Left renal cortex interstitium (tissue), 4 donors: ENCODE measurements around the gene NELFB. TPM values are rescaled to one million over a fixed set of nuclear protein-coding genes. Genes with fewer than 3 reads are reported as not detected.

ENCODE experiments used
- DNase-seq, 4 donors: peaks; one replicate each; pipeline ENCODE4 v3.0.0-alpha.2; 2013; ENCODE audit warnings: low read depth in 4 of 4, low spot score in 2 of 4, missing footprints in 1 of 4
- polyA plus RNA-seq, 4 donors: library from polyadenylated mRNA; unstranded; fragments of 120-200 nt; gene quantifications; one replicate each; pipeline ENCODE4 v1.2.1, GENCODE V29; 2013; ENCODE audit not compliant: insufficient read length in 4 of 4

The NELFB gene
- polyA plus RNA-seq, 4 donors = 49.5 to 67.0 (median 56.4) TPM

DNA sequence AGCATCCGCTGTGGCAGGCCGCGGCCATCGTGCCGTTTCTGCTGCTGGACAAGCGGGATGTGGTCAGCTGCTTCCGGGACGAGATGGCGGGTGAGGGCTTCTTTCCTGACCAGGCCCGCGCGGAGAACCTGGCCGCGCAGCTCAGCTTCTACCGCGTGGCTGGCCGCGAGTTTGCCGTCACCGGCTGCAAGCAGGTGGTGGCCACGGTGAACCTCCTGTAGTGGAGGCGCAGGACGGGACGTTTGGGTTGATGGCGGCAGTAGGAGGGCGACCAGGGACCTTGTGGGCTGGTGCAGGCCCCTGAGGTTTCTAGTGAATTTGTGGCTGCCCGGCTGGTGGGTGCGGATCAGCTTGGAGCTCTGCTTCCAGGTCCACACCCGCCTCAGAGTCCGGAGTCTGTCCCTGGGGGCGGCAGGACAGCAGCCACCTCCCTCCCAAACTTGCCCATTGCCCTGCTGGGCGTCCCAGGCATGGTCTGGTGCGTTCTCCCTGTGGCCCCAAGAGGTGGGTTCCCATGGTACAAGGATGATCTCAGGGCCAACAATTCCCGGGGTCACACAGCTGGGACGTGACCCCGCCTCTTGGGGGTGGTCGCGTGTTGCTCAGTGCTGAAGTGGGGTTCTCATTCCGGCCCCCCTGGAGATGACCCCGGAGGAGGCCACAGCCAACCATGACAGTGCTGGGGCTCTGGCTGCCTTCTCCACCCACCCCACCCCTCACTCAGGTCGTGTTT is 24.8 kb downstream of the NELFB start:
- DNase-seq = no peak

- no peak for DNase-seq
These were observed 25.6 kb downstream of the NELFB start for GRCh38 chr9:137280474-137281344.

DNA sequence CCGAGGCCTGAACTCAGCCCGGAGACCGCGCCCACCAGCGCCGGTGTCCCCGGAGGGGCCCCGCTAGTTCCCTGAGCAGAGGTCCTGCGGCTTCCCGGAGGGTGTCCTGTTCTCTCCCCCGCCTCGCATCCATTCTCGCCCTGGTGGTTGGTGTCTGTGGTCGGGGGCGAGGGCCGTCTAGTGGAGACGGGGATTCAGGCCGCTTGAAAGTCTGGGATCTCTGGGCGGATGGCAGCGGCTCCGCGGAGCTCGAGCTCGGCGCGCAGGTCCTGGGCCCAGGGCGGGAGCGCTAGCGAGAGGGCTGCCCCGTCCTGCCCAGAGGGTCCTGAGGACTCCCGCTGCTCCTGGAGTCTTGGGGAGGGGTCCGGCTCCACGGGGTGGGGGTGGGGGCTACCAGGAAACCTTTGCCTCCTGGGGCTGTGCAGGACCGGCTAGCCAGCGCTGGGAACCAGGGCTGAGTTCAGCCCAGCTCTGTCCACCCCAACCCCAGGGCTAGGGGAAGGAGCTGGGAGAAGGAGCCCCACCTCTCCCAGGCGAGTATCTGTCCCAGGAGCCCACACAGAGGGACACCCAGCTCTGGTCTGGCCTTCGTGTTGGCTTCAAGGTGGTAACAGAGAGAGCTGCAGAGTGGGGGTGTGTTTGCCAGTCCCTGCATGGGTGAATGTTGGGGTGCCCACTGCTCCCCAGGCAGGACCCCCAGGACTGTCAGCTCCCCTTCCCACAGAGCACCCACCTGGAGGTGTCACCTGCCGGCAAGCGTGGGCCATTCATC is 26.4 kb downstream of the NELFB start:
- DNase-seq = no peak

DNA sequence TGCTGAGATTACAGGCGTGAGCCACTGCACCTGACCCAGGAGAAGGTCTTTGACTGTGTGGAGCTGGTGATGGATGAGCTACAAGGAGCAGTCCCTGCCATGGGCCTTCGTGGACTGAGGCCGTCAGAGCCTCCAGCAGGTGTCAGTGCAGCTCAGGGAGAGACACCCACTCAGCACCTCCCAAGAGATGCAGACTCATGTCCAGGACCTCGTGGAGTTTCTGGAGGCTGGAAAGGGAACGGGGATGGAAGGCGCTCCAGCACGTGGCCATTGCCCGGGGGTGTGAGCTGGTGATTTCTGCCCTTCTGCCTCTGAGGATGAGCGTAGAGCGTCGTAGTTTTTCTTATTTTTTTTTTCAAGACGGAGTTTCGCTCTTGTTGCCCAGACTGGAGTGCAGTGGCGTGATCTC is 31.9 kb downstream of the NELFB start:
- no peak for DNase-seq

DNA sequence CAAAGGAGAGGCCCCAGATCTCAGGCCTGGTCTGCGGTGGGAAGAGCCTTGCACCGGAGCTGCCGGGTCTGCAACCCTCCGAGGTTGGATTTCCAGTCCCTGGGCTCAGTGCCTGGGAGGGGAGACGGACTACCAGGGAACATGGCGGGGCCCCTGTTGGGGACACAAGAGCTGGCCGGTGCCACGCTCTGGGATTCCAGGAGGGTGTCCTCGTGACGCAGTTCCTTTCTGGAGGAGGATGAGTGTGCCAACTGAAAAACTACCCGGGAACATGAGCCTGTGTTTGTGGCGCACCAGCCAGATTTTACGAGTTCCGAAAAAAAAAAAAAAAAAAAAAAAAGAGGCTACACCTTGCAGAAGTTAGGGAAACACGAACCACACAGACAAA is 38.0 kb downstream of the NELFB start:
- DNase-seq = no peak

DNA sequence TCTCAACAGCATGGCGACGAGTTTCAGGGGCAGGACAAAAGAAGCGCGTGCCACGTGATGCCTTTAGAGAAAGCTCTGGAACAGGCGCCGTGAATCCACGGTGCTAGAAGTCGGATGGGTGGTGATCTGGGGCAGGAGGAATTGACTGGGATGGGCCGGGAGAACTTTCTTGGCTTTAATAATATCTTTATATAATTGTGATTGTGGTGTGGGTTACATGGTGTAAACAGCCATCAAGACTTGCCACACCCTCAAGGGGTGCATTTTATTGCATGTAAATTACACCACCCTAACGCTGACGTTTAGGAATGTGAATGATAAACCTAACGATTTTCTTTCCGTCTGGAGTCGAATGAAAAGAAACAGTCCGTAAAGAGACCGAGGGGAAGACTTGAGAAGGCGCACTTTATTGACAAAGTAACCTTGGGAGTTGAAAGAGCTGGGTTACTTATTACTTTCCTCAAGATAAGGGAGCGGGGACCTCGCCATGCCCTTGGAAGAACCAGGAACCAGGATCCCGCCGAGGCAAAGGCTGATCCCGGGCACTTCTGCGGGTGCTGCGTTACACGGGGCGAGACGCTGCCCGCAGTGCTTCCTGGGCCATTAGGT is 38.5 kb downstream of the NELFB start:
- DNase-seq = no peak

DNA sequence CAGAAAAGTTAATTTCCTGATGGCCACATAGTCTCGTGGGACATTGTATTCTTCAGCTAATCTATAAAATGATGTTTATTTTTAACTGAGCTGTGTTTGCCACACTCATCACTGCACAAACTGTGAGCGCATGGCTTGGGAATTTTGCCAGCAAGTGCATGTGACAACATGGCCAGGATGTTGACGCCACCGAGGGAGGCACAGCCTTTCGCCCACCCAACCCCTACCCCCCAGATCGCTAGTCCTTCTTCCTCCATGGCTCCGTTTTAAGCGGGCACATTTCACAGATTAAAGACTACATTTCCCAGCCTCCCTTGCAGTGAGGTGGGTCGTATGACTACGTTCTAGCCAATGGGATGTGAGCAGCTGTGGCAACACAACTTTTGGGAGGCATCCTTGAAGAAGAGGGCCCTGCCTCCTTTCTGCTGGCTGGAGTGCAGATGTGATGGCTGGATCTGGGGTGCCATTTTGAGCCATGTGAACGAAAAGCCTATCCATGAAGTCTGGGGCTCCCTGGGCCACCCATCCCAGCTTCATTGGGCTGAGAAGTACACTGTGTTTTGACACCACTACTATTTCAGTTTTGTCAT is 39.1 kb downstream of the NELFB start:
- DNase-seq = no peak

GRCh38 chr9:137294681-137295237 is 39.6 kb downstream of the NELFB start:
- no peak for DNase-seq

DNA sequence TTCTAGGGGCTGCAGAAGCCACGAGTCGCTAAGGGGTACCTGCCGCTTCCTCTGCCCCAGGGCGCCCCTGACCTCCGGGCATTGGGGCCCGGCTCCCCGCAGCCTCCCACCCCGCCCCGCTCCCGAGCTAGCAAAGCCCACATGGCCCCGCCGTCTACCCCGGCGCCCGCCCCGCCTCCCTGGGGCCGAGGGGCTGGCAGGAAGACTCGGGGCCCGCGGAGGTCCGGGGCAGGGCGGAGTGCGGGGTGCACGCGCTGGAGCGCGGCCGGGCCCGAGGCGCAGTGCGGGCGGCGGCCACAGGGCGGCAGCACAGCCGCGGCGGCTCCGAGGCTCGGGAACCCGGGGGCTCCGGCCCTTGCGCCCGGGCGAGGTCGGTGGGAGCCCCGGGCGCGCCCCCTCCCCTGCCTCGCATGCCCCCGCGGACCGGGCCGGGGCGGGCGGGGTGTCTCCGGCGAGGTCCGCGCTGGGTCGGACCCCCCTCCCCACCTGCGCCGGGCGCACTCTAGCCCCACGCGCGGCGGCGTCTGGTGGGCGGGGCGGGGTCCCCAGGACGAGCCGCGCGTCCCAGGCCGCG is 40.2 kb downstream of the NELFB start:
- no peak for DNase-seq

GRCh38 chr9:137295849-137296669 is 40.9 kb downstream of the NELFB start:
- DNase-seq = no peak

DNA sequence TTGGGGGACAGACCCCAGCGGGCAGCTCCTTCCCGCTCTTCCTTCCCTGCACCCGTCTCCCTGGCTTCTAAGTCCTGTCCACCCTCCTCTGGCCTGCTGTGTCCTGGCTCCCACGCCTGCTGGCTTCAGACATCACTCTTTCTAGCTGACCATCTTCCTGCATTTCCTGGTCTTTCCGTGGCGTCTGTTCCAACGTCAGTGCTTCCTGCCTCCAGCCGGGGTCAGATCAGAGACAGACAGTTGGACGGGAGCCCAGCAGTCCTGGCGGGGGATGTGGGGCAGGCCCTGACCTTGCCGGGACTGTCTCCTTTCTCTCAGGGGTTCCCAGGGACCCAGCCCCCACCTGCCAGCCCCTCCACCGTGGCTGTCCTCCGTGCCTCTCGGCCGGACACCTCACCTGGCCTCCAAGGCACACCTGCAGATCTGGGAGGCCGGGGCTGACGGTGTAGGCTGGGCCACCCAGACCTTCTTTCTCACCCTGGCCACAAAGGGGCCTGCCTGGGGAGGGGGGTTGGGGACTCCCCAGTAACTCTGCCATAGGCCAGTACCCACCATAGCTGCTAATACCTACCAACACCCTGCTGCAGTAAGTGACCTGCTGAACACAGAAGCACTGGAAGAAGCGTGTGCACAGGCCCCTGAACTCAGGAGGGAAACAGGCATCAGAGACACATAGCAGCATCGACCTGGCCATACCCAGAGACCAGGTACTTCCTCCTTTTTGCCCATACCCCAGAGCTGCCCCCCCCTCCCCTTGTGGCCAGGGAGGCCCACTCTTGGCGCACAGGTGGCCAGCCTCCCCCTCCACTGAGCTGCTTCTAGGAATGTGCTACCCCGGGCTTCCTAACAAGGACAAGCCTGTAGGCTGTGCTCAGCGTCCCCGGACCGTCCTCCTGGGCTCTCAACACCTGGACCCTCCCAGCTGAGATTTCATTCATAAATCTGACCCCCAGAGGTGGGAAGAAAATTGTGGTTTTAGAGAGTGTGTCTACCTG is 41.8 kb downstream of the NELFB start:
- DNase-seq = no peak

DNA sequence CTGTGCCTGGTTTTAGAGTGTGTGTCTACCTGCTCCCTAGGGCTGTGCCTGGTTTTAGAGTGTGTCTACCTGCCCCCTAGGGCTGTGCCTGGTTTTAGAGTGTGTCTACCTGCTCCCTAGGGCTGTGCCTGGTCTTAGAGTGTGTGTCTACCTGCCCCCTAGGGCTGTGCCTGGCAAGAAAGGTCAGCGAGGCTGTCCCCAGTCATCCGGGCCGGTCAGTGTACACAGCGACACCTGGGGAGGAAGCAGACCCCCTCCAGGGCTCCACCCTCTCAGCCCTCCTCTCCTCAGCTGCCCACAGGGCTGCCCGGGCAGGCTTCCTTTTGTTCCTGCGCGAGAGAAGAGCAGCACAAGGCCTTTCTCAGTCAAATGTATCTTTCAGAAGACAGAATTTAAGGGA is 42.8 kb downstream of the NELFB start:
- DNase-seq = no peak

- no peak for DNase-seq
These were observed 43.5 kb downstream of the NELFB start for GRCh38 chr9:137298401-137299202.

DNA sequence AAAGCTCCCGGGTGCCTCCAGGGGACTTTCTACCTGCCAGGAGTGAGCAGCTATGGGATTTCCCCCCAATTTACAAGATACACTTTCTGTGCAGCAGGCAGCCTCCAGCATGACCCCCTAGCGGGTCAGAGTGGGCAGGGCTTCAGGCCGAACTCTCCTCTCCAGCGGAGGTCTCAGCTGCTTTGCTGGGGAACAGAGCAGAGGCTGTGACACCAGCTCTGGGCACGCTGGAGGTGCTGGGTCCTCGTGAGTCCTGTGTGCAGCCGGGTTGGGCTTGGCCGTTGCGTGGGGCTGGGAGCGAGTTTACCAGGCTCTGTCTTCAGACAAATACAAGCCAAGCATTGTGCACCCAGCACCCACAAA is 44.1 kb downstream of the NELFB start:
- DNase-seq = no peak

GRCh38 chr9:137299938-137300337 is 44.8 kb downstream of the NELFB start:
- DNase-seq = no peak

DNA sequence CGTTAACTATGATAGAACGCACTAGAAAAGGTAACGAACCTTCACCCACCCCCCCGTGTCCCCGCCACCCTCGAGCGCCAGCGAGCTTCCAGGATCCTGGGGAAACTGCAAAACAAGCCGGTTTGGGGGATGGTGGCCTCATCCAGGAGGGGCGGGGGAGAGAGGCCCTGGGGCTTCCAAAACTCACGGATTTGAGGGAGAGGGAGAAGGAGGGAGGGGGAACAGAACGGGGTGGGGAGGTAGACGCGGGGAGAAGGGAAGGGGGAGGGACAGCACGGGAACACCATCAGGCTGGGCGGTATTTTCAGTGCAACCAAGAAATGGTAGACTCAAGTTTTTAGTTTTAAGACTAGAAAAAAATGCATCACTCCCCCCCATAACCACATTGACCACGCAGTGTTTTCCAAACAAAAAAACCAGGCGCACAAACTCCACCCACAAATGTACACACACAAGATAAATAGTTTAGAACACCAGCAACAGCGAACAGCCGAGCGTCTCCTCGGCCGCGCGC is 45.5 kb downstream of the NELFB start:
- no peak for DNase-seq
